HL-60 (cell line): ENCODE data around the gene TGFBI.

Experiments used
- DNase-seq, 2 experiments: peaks; one replicate each; pipeline ENCODE4 v3.0.0-alpha.2; 2010 to 2020; ENCODE audit warnings: low read depth in 1 of 2, low spot score in 1 of 2
- H3K27ac ChIP-seq: fragments of 250-450 bp; sonication (Bioruptor Pico); replicated peaks from 2 replicates; pipeline ENCODE4 v1.5.1; 2020; ENCODE audit warnings: mild to moderate bottlenecking, moderate library complexity
- H3K27me3 ChIP-seq: fragments of 250-450 bp; sonication (Bioruptor Pico); 2 replicates; pipeline ENCODE4 v1.5.1; 2021; ENCODE audit warnings: mild to moderate bottlenecking, moderate library complexity; ENCODE audit not compliant: insufficient read depth, poor library complexity, severe bottlenecking
- H3K4me3 ChIP-seq: replicated peaks from 2 replicates; pipeline ENCODE4 v1.5.1; 2011; ENCODE audit warnings: mild to moderate bottlenecking, control low read depth, low read length; ENCODE audit not compliant: insufficient read depth
- CTCF ChIP-seq: IDR thresholded peaks from one replicate; pipeline ENCODE4 v1.5.1; 2011; ENCODE audit warnings: low read length, control low read depth, inconsistent platforms; ENCODE audit not compliant: insufficient read depth
- GABPA ChIP-seq: IDR thresholded peaks from 2 replicates; pipeline ENCODE4 v1.6.1; 2012; ENCODE audit warnings: low read depth
- POLR2AphosphoS5 ChIP-seq: IDR thresholded peaks from 2 replicates; pipeline ENCODE4 v1.6.1; 2012; ENCODE audit warnings: low read depth
- SPI1 ChIP-seq: IDR thresholded peaks from 2 replicates; pipeline ENCODE4 v1.6.1; 2012; ENCODE audit warnings: low read depth, mild to moderate bottlenecking, borderline replicate concordance
- TF ChIP-seq, protein P1 (sequence below): IDR thresholded peaks from 2 replicates; pipeline ENCODE4 v1.6.1; 2012; ENCODE audit warnings: low read depth; ENCODE audit not compliant: insufficient replicate concordance

Gene TGFBI

GRCh38 chr5:136015966-136016650, 12.7 kb upstream of the TGFBI start:
- H3K27ac ChIP-seq: no peak overlapping the region
- no peak for DNase-seq
- no peak overlapping the region for H3K4me3 ChIP-seq
- no peaks in the 10 kb centered on the region for H3K27me3 ChIP-seq
- TF ChIP-seq POLR2AphosphoS5 (no peak), SPI1 (no peak), GABPA (no peak), CTCF (no peak)
- TF ChIP-seq, protein P1, sequence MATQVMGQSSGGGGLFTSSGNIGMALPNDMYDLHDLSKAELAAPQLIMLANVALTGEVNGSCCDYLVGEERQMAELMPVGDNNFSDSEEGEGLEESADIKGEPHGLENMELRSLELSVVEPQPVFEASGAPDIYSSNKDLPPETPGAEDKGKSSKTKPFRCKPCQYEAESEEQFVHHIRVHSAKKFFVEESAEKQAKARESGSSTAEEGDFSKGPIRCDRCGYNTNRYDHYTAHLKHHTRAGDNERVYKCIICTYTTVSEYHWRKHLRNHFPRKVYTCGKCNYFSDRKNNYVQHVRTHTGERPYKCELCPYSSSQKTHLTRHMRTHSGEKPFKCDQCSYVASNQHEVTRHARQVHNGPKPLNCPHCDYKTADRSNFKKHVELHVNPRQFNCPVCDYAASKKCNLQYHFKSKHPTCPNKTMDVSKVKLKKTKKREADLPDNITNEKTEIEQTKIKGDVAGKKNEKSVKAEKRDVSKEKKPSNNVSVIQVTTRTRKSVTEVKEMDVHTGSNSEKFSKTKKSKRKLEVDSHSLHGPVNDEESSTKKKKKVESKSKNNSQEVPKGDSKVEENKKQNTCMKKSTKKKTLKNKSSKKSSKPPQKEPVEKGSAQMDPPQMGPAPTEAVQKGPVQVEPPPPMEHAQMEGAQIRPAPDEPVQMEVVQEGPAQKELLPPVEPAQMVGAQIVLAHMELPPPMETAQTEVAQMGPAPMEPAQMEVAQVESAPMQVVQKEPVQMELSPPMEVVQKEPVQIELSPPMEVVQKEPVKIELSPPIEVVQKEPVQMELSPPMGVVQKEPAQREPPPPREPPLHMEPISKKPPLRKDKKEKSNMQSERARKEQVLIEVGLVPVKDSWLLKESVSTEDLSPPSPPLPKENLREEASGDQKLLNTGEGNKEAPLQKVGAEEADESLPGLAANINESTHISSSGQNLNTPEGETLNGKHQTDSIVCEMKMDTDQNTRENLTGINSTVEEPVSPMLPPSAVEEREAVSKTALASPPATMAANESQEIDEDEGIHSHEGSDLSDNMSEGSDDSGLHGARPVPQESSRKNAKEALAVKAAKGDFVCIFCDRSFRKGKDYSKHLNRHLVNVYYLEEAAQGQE: no peak

GRCh38 chr5:136016945-136017530, 11.8 kb upstream of the TGFBI start:
- Histone ChIP-seq H3K4me3 (no peak overlapping the region), H3K27ac (no peak overlapping the region), H3K27me3 (no peaks in the 10 kb centered on the region)
- no peak for DNase-seq
- TF ChIP-seq CTCF: no peak
- TF ChIP-seq GABPA: no peak
- TF ChIP-seq, protein P1: no peak
- TF ChIP-seq POLR2AphosphoS5: no peak

DNA sequence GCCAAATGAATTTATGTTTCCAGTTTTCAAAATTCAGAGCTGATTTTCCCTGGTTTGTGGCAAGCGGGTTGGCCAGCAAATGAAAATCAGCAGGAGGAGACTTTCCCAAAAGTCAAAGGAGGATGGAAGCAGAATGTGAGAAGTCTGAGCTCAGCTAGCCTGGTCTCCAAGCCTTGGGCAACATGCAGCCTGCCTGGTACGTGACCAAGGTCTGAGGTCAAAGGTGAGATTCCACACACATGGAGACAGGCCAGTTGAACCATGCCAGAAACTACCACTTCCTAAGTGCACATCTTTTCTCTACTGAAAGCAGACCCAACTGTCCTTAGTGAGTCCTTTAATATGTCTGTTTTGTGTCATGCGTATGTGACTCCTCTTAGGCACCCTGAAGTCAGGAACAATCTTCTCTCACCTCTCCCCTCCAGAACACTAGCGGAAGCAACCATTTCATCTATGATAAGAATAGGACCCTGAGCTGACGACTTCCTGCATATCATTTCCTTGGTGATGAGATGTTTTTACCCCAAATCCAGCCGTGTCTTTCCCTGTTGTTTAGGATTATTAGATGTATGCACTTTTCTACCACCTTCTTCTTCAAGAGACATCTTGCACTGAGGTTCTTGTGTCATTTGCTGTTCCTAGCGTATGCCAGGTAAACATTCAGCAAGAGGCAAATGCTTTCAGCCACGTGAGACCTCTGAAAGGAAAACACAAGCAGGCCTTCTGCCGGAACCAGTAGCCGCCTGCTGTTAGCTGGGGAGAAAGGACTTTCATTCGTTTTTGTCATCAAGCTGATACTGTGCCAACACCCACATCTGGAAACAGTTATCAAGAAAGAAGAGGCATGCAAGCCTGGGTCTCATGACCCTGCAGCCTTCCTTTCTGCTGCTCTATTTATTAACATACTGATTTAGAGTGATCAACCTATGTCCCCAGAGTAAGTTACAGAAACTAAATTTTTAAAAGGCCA, 9.7 kb upstream of the TGFBI start:
- TF ChIP-seq, protein P1: no peak
- no peak for TF ChIP-seq SPI1
- TF ChIP-seq GABPA: no peak
- no peak for TF ChIP-seq POLR2AphosphoS5
- no peak for DNase-seq
- H3K27ac ChIP-seq: no peak overlapping the region
- H3K4me3 ChIP-seq: no peak overlapping the region
- H3K27me3 ChIP-seq: no peaks in the 10 kb centered on the region
